ENCODE results near the gene MYLK4.

- no peak for TF ChIP-seq EP300 (IDR thresholded peaks at IDR 0.05)
- no peak for TF ChIP-seq CTCF (IDR thresholded peaks at IDR 0.05)
These were observed 136.6 kb downstream of the MYLK4 start for GRCh38 chr6:2614155-2614554.
